IPS-18c (cell line): ENCODE measurements around the gene ASCC1.

ENCODE experiments used
- H3K4me3 ChIP-seq: 2 replicates; pipeline ENCODE4 v1.7.0; 2013; ENCODE audit warnings: low read depth, mild to moderate bottlenecking, low read length, moderate library complexity; ENCODE audit not compliant: insufficient read depth
- H3K9me3 ChIP-seq: one replicate; pipeline ENCODE4 v1.6.1; 2013; ENCODE audit warnings: mild to moderate bottlenecking, low read length, moderate library complexity; ENCODE audit not compliant: control insufficient read depth, insufficient read depth

The ASCC1 gene

GRCh38 chr10:72061491-72061890, 154.6 kb downstream of the ASCC1 start:
- H3K4me3 ChIP-seq: no peak overlapping the region
- H3K9me3 ChIP-seq: no peaks in the 10 kb centered on the region

GRCh38 chr10:72059843-72060822, 155.9 kb downstream of the ASCC1 start:
- no peak overlapping the region for H3K4me3 ChIP-seq
- H3K9me3 ChIP-seq: no peaks in the 10 kb centered on the region

GRCh38 chr10:72058989-72059842, 156.9 kb downstream of the ASCC1 start:
- no peak overlapping the region for H3K4me3 ChIP-seq
- H3K9me3 ChIP-seq: no peaks in the 10 kb centered on the region

GRCh38 chr10:72058347-72058898, 157.7 kb downstream of the ASCC1 start:
- Histone ChIP-seq H3K9me3 (no peaks in the 10 kb centered on the region), H3K4me3 (no peak overlapping the region)

GRCh38 chr10:72056932-72057751, 158.9 kb downstream of the ASCC1 start:
- H3K4me3 ChIP-seq: no peak overlapping the region
- no peaks in the 10 kb centered on the region for H3K9me3 ChIP-seq

- H3K9me3 ChIP-seq: no peaks in the 10 kb centered on the region
- no peak overlapping the region for H3K4me3 ChIP-seq
Observed at GRCh38 chr10:72056113-72056512, 160.0 kb downstream of the ASCC1 start.

GRCh38 chr10:72053690-72054089, 162.4 kb downstream of the ASCC1 start:
- H3K9me3 ChIP-seq: no peaks in the 10 kb centered on the region
- no peak overlapping the region for H3K4me3 ChIP-seq

GRCh38 chr10:72050873-72051272, 165.2 kb downstream of the ASCC1 start:
- Histone ChIP-seq H3K9me3 (no peaks in the 10 kb centered on the region), H3K4me3 (no peak overlapping the region)

GRCh38 chr10:72049969-72050781, 165.9 kb downstream of the ASCC1 start:
- Histone ChIP-seq H3K9me3 (no peaks in the 10 kb centered on the region), H3K4me3 (no peak overlapping the region)

- H3K9me3 ChIP-seq: no peaks in the 10 kb centered on the region
Observed at GRCh38 chr10:72049472-72049871, 166.6 kb downstream of the ASCC1 start.

GRCh38 chr10:72048450-72049124, 167.5 kb downstream of the ASCC1 start:
- Histone ChIP-seq H3K9me3 (no peaks in the 10 kb centered on the region), H3K4me3 (no peak overlapping the region)

More at GRCh38 chr10:72049472-72049871, 166.6 kb downstream of the ASCC1 start:
- H3K4me3 ChIP-seq: no peak overlapping the region
